HepG2 (cell line): ENCODE results near the gene MTA2. TPM values are rescaled to one million over a fixed set of nuclear protein-coding genes. Genes with fewer than 3 reads are reported as not detected.

Experiments
- ARNT ChIP-seq: fragments of 450-650 bp; IDR thresholded peaks from 2 replicates; pipeline ENCODE4 v1.6.1; 2017
- FOXK2 ChIP-seq: fragments of 450-650 bp; IDR thresholded peaks from 2 replicates; pipeline ENCODE4 v1.6.1; 2016
- IRX3 ChIP-seq: sonication (generic); formaldehyde crosslinking; IDR thresholded peaks from 2 replicates; pipeline ENCODE4 v1.8.1; 2023; ENCODE audit warnings: mild to moderate bottlenecking, low read depth, missing genetic modification reagents, borderline replicate concordance
- JARID2 ChIP-seq: sonication (generic); formaldehyde crosslinking; IDR thresholded peaks from 2 replicates; pipeline ENCODE4 v1.8.1; 2023; ENCODE audit warnings: missing genetic modification reagents, inconsistent platforms; ENCODE audit not compliant: insufficient replicate concordance
- JDP2 ChIP-seq: sonication (generic); formaldehyde crosslinking; IDR thresholded peaks from 2 replicates; pipeline ENCODE4 v1.8.1; 2022; ENCODE audit warnings: missing genetic modification reagents, borderline replicate concordance
- MAF1 ChIP-seq: sonication (generic); formaldehyde crosslinking; IDR thresholded peaks from 2 replicates; pipeline ENCODE4 v1.5.0; 2020; ENCODE audit warnings: missing genetic modification reagents, borderline replicate concordance
- MEF2D ChIP-seq: sonication (generic); formaldehyde crosslinking; IDR thresholded peaks from 2 replicates; pipeline ENCODE4 v1.5.1; 2020; ENCODE audit warnings: mild to moderate bottlenecking, missing genetic modification reagents
- PHF8 ChIP-seq: sonication (generic); formaldehyde crosslinking; IDR thresholded peaks from 2 replicates; pipeline ENCODE4 v1.5.0; 2020; ENCODE audit warnings: missing genetic modification reagents
- SP1 ChIP-seq, 2 experiments: fragments of 450-650 bp in 1 of 2; sonication (generic) in 1 of 2; formaldehyde crosslinking in 1 of 2; IDR thresholded peaks; 2 replicates each; pipeline versions ENCODE4 v1.4.0 to v1.6.1; 2016 to 2020; ENCODE audit warnings: missing genetic modification reagents in 1 of 2
- THYN1 ChIP-seq: sonication (generic); formaldehyde crosslinking; IDR thresholded peaks from 2 replicates; pipeline ENCODE4 v1.8.1; 2023; ENCODE audit warnings: low read depth, mild to moderate bottlenecking, moderate library complexity, missing genetic modification reagents, borderline replicate concordance
- ZBTB1 ChIP-seq: sonication (generic); formaldehyde crosslinking; IDR thresholded peaks from 2 replicates; pipeline ENCODE4 v1.4.0; 2020; ENCODE audit warnings: missing genetic modification reagents, borderline replicate concordance
- ZNF143 ChIP-seq: sonication (generic); formaldehyde crosslinking; IDR thresholded peaks from 2 replicates; pipeline ENCODE4 v1.4.0; 2020; ENCODE audit warnings: missing genetic modification reagents
- ZNF225 ChIP-seq: sonication (generic); formaldehyde crosslinking; IDR thresholded peaks from 2 replicates; pipeline ENCODE4 v1.4.0; 2020; ENCODE audit warnings: mild to moderate bottlenecking, missing genetic modification reagents
- ZNF460 ChIP-seq: sonication (generic); formaldehyde crosslinking; IDR thresholded peaks from 2 replicates; pipeline ENCODE4 v1.5.1; 2020; ENCODE audit warnings: missing genetic modification reagents, mild to moderate bottlenecking, borderline replicate concordance
- ZNF510 ChIP-seq: sonication (generic); formaldehyde crosslinking; IDR thresholded peaks from 2 replicates; pipeline ENCODE4 v1.4.0; 2020; ENCODE audit warnings: low read depth, mild to moderate bottlenecking, missing genetic modification reagents
- ZNF549 ChIP-seq: sonication (generic); formaldehyde crosslinking; IDR thresholded peaks from 2 replicates; pipeline ENCODE4 v1.5.0; 2020; ENCODE audit warnings: missing genetic modification reagents
- ZNF570 ChIP-seq: sonication (generic); formaldehyde crosslinking; IDR thresholded peaks from 2 replicates; pipeline ENCODE4 v1.4.0; 2020; ENCODE audit warnings: mild to moderate bottlenecking, missing genetic modification reagents, borderline replicate concordance
- ZSCAN29 ChIP-seq: sonication (generic); formaldehyde crosslinking; conservative IDR thresholded peaks from 2 replicates; pipeline ENCODE4 v1.4.0; 2020; ENCODE audit warnings: mild to moderate bottlenecking, missing genetic modification reagents
- polyA plus RNA-seq, 8 experiments: library from polyadenylated mRNA; depleted of rRNA in 3 of 8; stranded (reverse) in 7 of 8; unstranded in 1 of 8; fragments of >200 nt; fragmentation: Illumina TruSeq in 4 of 8; extraction: Trizol in 4 of 8; gene quantifications; 2 replicates each; pipeline versions ENCODE4 v1.2.1 to v1.2.3, GENCODE V29; 2011 to 2016; ENCODE audit warnings: low read depth in 4 of 8, missing spikeins in 1 of 8, mixed read lengths in 1 of 8; ENCODE audit not compliant: insufficient read depth in 1 of 8
- total RNA-seq, 5 experiments: library from RNA; depleted of rRNA; stranded (reverse); fragments of >200 nt; fragmentation: Illumina TruSeq; extraction: Trizol; gene quantifications; 2 replicates each; pipeline ENCODE4 v1.2.3, GENCODE V29; 2016; ENCODE audit warnings: low read depth in 1 of 5
- TF ChIP-seq, protein P1 (sequence below): sonication (generic); formaldehyde crosslinking; IDR thresholded peaks from 2 replicates; pipeline ENCODE4; 2020; ENCODE audit warnings: missing genetic modification reagents, mild to moderate bottlenecking, borderline replicate concordance
- TF ChIP-seq, protein P2 (sequence below): sonication (generic); formaldehyde crosslinking; conservative IDR thresholded peaks from 2 replicates; pipeline ENCODE4 v1.4.0; 2020; ENCODE audit warnings: missing genetic modification reagents
- TF ChIP-seq, protein P3 (sequence below): sonication (generic); formaldehyde crosslinking; IDR thresholded peaks from 2 replicates; pipeline ENCODE4 v1.4.0; 2020; ENCODE audit warnings: missing genetic modification reagents
- TF ChIP-seq, protein P4 (sequence below): sonication (generic); formaldehyde crosslinking; IDR thresholded peaks from 2 replicates; pipeline ENCODE4 v1.5.1; 2020; ENCODE audit warnings: missing genetic modification reagents, mild to moderate bottlenecking, borderline replicate concordance

MTA2 gene
- total and polyA plus RNA-seq, 2 of the 13 experiments (the other 11 are each of a cell fraction or from before 2014, with no cell fraction given) = 14.0 to 70.0 TPM

DNA sequence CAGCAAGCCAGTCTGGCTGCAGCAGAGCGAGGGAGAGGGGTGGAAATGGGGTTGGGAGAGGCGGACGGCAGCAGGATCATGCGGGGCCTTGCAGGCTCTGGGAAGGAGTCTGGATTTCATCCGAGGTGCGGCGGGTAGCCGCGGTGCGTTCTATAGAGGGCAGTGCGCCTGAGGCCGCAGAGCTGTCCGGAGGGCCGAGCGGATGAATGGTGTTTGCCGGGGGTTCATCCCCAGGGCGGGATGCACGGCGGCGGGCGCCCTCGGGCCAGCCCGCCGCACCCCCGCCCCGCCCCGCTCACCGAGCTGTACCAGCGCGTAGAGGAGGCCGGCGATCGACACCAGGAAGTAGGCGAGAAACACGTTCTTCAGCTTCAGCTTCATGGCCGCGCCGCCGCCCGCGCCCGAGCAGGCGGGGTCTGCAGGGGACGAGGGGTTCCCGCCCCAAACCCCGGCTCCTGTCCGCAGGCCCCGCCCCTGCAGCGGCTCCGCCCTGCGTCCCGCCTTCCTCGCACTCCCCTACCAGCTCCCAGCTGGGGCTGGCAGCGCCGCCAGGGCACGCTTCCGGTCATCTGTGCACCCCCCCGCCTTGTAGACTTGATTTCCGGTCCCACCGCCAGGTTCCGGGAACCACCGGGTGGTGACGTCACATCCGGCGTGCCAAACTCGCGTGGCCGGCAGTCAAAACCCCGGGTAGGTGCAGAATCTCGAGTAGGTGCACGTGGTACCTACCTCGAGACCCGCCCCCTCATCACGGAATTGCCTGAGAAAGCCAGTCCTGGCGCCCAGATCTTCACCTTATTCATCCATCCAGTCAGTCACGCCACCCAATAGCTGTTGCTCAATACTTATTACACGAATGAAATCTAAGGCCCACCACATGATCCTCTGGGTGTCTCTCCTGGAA, 20.2 kb upstream of the MTA2 start, which contains the start of gene B3GAT3 (continued):
- TF ChIP-seq ZNF570 (CRISPR knock-in tag) (no peak), FOXK2 (no peak), ARNT (no peak), ZBTB1 (CRISPR knock-in tag) (no peak), IRX3 (CRISPR knock-in tag) (no peak), ZNF460 (CRISPR knock-in tag) (no peak), JARID2 (CRISPR knock-in tag) (no peak), ZSCAN29 (CRISPR knock-in tag) (no peak), SP1 (IDR thresholded peaks at IDR 0.05) (no peak), SP1 (CRISPR knock-in tag; IDR thresholded peaks at IDR 0.05) (peak; percentile 73), MEF2D (CRISPR knock-in tag) (peak; percentile 59; the same call in 1 of the 2 replicates), ZNF143 (CRISPR knock-in tag) (peak; percentile 50; the same call in 1 of the 2 replicates), ZNF549 (CRISPR knock-in tag) (no peak), PHF8 (CRISPR knock-in tag) (peak; percentile 66), MAF1 (CRISPR knock-in tag) (no peak), THYN1 (CRISPR knock-in tag) (no peak), ZNF510 (CRISPR knock-in tag) (no peak), JDP2 (no peak), ZNF225 (CRISPR knock-in tag) (0 out of 2 replicates have a peak, but pooled peaks have one; percentile 23)
- TF ChIP-seq, protein P1, sequence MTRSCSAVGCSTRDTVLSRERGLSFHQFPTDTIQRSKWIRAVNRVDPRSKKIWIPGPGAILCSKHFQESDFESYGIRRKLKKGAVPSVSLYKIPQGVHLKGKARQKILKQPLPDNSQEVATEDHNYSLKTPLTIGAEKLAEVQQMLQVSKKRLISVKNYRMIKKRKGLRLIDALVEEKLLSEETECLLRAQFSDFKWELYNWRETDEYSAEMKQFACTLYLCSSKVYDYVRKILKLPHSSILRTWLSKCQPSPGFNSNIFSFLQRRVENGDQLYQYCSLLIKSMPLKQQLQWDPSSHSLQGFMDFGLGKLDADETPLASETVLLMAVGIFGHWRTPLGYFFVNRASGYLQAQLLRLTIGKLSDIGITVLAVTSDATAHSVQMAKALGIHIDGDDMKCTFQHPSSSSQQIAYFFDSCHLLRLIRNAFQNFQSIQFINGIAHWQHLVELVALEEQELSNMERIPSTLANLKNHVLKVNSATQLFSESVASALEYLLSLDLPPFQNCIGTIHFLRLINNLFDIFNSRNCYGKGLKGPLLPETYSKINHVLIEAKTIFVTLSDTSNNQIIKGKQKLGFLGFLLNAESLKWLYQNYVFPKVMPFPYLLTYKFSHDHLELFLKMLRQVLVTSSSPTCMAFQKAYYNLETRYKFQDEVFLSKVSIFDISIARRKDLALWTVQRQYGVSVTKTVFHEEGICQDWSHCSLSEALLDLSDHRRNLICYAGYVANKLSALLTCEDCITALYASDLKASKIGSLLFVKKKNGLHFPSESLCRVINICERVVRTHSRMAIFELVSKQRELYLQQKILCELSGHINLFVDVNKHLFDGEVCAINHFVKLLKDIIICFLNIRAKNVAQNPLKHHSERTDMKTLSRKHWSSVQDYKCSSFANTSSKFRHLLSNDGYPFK (CRISPR knock-in tag) = peak; percentile 85; the same call in 1 of the 2 replicates
- TF ChIP-seq, protein P2, sequence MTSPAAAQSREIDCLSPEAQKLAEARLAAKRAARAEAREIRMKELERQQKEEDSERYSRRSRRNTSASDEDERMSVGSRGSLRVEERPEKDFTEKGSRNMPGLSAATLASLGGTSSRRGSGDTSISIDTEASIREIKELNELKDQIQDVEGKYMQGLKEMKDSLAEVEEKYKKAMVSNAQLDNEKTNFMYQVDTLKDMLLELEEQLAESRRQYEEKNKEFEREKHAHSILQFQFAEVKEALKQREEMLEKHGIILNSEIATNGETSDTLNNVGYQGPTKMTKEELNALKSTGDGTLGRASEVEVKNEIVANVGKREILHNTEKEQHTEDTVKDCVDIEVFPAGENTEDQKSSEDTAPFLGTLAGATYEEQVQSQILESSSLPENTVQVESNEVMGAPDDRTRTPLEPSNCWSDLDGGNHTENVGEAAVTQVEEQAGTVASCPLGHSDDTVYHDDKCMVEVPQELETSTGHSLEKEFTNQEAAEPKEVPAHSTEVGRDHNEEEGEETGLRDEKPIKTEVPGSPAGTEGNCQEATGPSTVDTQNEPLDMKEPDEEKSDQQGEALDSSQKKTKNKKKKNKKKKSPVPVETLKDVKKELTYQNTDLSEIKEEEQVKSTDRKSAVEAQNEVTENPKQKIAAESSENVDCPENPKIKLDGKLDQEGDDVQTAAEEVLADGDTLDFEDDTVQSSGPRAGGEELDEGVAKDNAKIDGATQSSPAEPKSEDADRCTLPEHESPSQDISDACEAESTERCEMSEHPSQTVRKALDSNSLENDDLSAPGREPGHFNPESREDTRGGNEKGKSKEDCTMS = 0 out of 2 replicates have a peak, but pooled peaks have one; percentile 75
- TF ChIP-seq, protein P3, sequence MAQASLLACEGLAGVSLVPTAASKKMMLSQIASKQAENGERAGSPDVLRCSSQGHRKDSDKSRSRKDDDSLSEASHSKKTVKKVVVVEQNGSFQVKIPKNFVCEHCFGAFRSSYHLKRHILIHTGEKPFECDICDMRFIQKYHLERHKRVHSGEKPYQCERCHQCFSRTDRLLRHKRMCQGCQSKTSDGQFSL = no peak
- TF ChIP-seq, protein P4, sequence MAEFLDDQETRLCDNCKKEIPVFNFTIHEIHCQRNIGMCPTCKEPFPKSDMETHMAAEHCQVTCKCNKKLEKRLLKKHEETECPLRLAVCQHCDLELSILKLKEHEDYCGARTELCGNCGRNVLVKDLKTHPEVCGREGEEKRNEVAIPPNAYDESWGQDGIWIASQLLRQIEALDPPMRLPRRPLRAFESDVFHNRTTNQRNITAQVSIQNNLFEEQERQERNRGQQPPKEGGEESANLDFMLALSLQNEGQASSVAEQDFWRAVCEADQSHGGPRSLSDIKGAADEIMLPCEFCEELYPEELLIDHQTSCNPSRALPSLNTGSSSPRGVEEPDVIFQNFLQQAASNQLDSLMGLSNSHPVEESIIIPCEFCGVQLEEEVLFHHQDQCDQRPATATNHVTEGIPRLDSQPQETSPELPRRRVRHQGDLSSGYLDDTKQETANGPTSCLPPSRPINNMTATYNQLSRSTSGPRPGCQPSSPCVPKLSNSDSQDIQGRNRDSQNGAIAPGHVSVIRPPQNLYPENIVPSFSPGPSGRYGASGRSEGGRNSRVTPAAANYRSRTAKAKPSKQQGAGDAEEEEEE (CRISPR knock-in tag) = no peak
